H1 (cell line): Measurements from ENCODE around the gene RSPO3.

Experiments used
- CTCF ChIP-seq, 3 experiments: IDR thresholded peaks; 1 replicate in 2 of 3; 2 replicates in 1 of 3; pipeline versions ENCODE4 v1.5.1 to v1.6.1; 2011; ENCODE audit warnings: low read length in 3 of 3, mild to moderate bottlenecking in 3 of 3, inconsistent platforms in 2 of 3, low read depth in 1 of 3, moderate library complexity in 1 of 3; ENCODE audit not compliant: insufficient read depth in 1 of 3; ENCODE audit errors: control extremely low read depth in 1 of 3
- EZH2 ChIP-seq: fragments of 200-600 bp; sonication (generic); IDR thresholded peaks from 2 replicates; pipeline ENCODE4 v1.7.1; 2012; ENCODE audit warnings: low read depth, mild to moderate bottlenecking, moderate library complexity, low read length, inconsistent platforms; ENCODE audit not compliant: severe bottlenecking
- POLR2A ChIP-seq, 2 experiments: IDR thresholded peaks; 1 replicate in 1 of 2; 2 replicates in 1 of 2; pipeline ENCODE4 v1.6.1; 2011; ENCODE audit warnings: low read depth in 2 of 2, low read length in 2 of 2, mild to moderate bottlenecking in 2 of 2; ENCODE audit errors: control extremely low read depth in 1 of 2
- POLR2AphosphoS5 ChIP-seq: IDR thresholded peaks from 2 replicates; pipeline ENCODE4 v1.6.1; 2011; ENCODE audit warnings: low read depth, low read length
- RNF2 ChIP-seq: fragments of 200-900, 300-1000 bp; sonication (generic); IDR thresholded peaks from 2 replicates; pipeline ENCODE4 v1.7.1; 2016; ENCODE audit warnings: borderline replicate concordance, low read depth, mild to moderate bottlenecking, antibody characterized with exemption, low read length; ENCODE audit not compliant: poor library complexity, severe bottlenecking; ENCODE audit errors: missing control alignments

- TF ChIP-seq CTCF (IDR thresholded peaks at IDR 0.05; ENCODE audit: control extremely low read depth in 1 of 3, insufficient read depth in 1 of 3, low read depth in 1 of 3, low read length in 3 of 3) (no peak), POLR2AphosphoS5 (no peak), EZH2 (no peak), RNF2 (no peak), POLR2A (IDR thresholded peaks at IDR 0.05; ENCODE audit: control extremely low read depth in 1 of 2, low read depth in 2 of 2, low read length in 2 of 2) (no peak)
Observed at GRCh38 chr6:127178746-127179145, 60.3 kb downstream of the RSPO3 start.
